ENCODE results near the gene MRPL16. TPM values are rescaled to one million over a fixed set of nuclear protein-coding genes. Genes with fewer than 3 reads are reported as not detected.

The MRPL16 gene
- total and polyA plus RNA-seq, 4 donors, result 24.9 to 54.9 (median 39.6) TPM

DNA sequence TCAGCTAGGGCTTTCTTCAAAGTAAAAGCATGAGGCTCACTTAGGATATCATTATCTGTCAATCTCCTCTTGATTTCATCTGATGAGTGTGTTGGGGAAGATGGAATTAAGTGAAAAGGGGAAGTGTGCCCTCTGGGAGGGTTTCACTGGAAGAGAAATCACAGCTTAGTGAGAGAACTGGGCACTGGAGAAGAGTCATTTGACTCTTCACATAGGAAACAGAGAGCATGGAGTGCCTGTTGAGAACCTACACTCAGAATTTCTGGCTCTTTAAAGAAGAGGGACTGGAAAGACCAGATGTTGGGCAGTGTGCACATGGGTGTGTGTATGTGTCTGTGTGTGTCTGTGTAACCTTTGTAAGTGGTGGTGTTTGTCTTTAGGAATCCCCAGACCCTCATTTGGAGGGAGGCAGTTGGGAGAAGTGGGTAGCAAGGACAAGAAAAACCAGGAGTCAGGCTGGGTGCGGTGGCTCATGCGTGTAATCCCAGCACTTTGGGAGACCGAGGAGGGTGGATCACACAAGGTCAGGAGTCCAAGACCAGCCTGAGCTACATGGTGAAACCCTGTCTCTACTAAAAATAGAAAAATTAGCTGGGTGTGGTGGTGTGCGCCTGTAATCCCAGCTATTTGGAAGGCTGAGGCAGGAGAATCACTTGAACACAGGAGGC lies 45.4 kb downstream of the MRPL16 start:
- no peaks in the 10 kb centered on the region for H3K27me3 ChIP-seq (ENCODE audit: control insufficient read depth in 4 of 4, insufficient read depth in 4 of 4, low read length in 3 of 4)
- H3K9ac ChIP-seq (ENCODE audit: low read depth in 1 of 2, low read length in 2 of 2), result no peak overlapping the region
- H3K4me1 ChIP-seq (ENCODE audit: control insufficient read depth in 4 of 4, insufficient read depth in 4 of 4, low read length in 3 of 4), result peaks cover 0 to 2% (median 0%) of the 10 kb centered on the region in 4 donors
- DNase-seq (ENCODE audit: low spot score), result no peak
- no peak overlapping the region for H3K4me3 ChIP-seq (ENCODE audit: low read depth in 1 of 3, low read length in 3 of 3)
- peaks cover 0 to 3% (median 0%) of the 10 kb centered on the region in 4 donors for H3K36me3 ChIP-seq (ENCODE audit: control insufficient read depth in 4 of 4, insufficient read depth in 3 of 4, low read depth in 1 of 4, low read length in 3 of 4)
- H3K27ac ChIP-seq (ENCODE audit: low read depth in 1 of 2, low read length in 2 of 2), result no peak overlapping the region
- WGBS, result 88% methylated on average over 4 of the region's 4 CpGs
- no peak for TF ChIP-seq YY1 (IDR thresholded peaks at IDR 0.05)
- no peak for TF ChIP-seq TAF1 (conservative IDR thresholded peaks at IDR 0.05)
- no peak for TF ChIP-seq HNF4A (conservative IDR thresholded peaks at IDR 0.05)
- H3K9me3 ChIP-seq (ENCODE audit: control insufficient read depth in 4 of 4, low read length in 3 of 4), result no peaks in the 10 kb centered on the region

DNA sequence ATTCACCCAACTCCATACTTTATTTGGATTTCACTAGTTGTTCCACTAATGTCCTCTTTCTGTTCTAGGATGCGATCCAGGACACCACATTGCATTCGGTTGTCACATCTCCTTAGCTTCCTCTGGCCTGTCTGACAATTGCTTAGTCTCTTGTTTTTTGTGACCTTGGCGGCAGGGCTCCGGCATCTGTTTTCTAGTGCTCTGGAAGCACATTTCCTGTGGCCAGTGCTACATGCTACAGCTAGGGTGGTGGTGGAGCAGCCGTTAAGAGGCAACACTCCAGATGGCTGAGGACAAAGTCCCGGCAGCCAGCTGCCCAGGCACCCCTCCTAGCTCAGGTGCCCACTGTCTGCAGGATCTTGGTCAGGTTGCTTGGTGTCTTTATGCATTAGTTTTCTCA lies 48.6 kb downstream of the MRPL16 start:
- Histone ChIP-seq H3K4me1 (ENCODE audit: control insufficient read depth in 4 of 4, insufficient read depth in 4 of 4, low read length in 3 of 4) (peaks cover 0 to 3% (median 0%) of the 10 kb centered on the region in 4 donors), H3K9me3 (ENCODE audit: control insufficient read depth in 4 of 4, low read length in 3 of 4) (no peaks in the 10 kb centered on the region), H3K4me3 (ENCODE audit: low read depth in 1 of 3, low read length in 3 of 3) (no peak overlapping the region), H3K27me3 (ENCODE audit: control insufficient read depth in 4 of 4, insufficient read depth in 4 of 4, low read length in 3 of 4) (no peaks in the 10 kb centered on the region), H3K9ac (ENCODE audit: low read depth in 1 of 2, low read length in 2 of 2) (no peak overlapping the region), H3K27ac (ENCODE audit: low read depth in 1 of 2, low read length in 2 of 2) (no peak overlapping the region), H3K36me3 (ENCODE audit: control insufficient read depth in 4 of 4, insufficient read depth in 3 of 4, low read depth in 1 of 4, low read length in 3 of 4) (peaks cover 0 to 3% (median 0%) of the 10 kb centered on the region in 4 donors)
- DNase-seq (ENCODE audit: low spot score), result no peak
- 75% methylated on average over 6 of the region's 6 CpGs for WGBS
- TF ChIP-seq, protein P1, sequence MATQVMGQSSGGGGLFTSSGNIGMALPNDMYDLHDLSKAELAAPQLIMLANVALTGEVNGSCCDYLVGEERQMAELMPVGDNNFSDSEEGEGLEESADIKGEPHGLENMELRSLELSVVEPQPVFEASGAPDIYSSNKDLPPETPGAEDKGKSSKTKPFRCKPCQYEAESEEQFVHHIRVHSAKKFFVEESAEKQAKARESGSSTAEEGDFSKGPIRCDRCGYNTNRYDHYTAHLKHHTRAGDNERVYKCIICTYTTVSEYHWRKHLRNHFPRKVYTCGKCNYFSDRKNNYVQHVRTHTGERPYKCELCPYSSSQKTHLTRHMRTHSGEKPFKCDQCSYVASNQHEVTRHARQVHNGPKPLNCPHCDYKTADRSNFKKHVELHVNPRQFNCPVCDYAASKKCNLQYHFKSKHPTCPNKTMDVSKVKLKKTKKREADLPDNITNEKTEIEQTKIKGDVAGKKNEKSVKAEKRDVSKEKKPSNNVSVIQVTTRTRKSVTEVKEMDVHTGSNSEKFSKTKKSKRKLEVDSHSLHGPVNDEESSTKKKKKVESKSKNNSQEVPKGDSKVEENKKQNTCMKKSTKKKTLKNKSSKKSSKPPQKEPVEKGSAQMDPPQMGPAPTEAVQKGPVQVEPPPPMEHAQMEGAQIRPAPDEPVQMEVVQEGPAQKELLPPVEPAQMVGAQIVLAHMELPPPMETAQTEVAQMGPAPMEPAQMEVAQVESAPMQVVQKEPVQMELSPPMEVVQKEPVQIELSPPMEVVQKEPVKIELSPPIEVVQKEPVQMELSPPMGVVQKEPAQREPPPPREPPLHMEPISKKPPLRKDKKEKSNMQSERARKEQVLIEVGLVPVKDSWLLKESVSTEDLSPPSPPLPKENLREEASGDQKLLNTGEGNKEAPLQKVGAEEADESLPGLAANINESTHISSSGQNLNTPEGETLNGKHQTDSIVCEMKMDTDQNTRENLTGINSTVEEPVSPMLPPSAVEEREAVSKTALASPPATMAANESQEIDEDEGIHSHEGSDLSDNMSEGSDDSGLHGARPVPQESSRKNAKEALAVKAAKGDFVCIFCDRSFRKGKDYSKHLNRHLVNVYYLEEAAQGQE (IDR thresholded peaks at IDR 0.05), result no peak
- TF ChIP-seq JUND (IDR thresholded peaks at IDR 0.05) (no peak), GABPA (IDR thresholded peaks at IDR 0.05 in 1 of 2, conservative IDR thresholded peaks at IDR 0.05 in 1 of 2) (no peak), SP1 (IDR thresholded peaks at IDR 0.05) (no peak), RAD21 (IDR thresholded peaks at IDR 0.05) (no peak), RXRA (IDR thresholded peaks at IDR 0.05) (no peak), FOXA1 (IDR thresholded peaks at IDR 0.05) (no peak), FOXA2 (IDR thresholded peaks at IDR 0.05) (no peak), HNF4G (IDR thresholded peaks at IDR 0.05) (no peak), NR2F2 (IDR thresholded peaks at IDR 0.05) (no peak), HNF4A (conservative IDR thresholded peaks at IDR 0.05) (no peak), EGR1 (IDR thresholded peaks at IDR 0.05; ENCODE audit: low read depth in 2 of 2) (no peak), TAF1 (conservative IDR thresholded peaks at IDR 0.05) (no peak), YY1 (IDR thresholded peaks at IDR 0.05) (no peak)
- TF ChIP-seq, protein P2, sequence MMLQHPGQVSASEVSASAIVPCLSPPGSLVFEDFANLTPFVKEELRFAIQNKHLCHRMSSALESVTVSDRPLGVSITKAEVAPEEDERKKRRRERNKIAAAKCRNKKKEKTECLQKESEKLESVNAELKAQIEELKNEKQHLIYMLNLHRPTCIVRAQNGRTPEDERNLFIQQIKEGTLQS (IDR thresholded peaks at IDR 0.05), result no peak
- TF ChIP-seq, protein P3, sequence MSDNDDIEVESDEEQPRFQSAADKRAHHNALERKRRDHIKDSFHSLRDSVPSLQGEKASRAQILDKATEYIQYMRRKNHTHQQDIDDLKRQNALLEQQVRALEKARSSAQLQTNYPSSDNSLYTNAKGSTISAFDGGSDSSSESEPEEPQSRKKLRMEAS (IDR thresholded peaks at IDR 0.05), result no peak
- TF ChIP-seq, protein P4, sequence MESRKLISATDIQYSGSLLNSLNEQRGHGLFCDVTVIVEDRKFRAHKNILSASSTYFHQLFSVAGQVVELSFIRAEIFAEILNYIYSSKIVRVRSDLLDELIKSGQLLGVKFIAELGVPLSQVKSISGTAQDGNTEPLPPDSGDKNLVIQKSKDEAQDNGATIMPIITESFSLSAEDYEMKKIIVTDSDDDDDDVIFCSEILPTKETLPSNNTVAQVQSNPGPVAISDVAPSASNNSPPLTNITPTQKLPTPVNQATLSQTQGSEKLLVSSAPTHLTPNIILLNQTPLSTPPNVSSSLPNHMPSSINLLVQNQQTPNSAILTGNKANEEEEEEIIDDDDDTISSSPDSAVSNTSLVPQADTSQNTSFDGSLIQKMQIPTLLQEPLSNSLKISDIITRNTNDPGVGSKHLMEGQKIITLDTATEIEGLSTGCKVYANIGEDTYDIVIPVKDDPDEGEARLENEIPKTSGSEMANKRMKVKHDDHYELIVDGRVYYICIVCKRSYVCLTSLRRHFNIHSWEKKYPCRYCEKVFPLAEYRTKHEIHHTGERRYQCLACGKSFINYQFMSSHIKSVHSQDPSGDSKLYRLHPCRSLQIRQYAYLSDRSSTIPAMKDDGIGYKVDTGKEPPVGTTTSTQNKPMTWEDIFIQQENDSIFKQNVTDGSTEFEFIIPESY (IDR thresholded peaks at IDR 0.05), result no peak
- TF ChIP-seq, protein P5, sequence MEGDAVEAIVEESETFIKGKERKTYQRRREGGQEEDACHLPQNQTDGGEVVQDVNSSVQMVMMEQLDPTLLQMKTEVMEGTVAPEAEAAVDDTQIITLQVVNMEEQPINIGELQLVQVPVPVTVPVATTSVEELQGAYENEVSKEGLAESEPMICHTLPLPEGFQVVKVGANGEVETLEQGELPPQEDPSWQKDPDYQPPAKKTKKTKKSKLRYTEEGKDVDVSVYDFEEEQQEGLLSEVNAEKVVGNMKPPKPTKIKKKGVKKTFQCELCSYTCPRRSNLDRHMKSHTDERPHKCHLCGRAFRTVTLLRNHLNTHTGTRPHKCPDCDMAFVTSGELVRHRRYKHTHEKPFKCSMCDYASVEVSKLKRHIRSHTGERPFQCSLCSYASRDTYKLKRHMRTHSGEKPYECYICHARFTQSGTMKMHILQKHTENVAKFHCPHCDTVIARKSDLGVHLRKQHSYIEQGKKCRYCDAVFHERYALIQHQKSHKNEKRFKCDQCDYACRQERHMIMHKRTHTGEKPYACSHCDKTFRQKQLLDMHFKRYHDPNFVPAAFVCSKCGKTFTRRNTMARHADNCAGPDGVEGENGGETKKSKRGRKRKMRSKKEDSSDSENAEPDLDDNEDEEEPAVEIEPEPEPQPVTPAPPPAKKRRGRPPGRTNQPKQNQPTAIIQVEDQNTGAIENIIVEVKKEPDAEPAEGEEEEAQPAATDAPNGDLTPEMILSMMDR (IDR thresholded peaks at IDR 0.05; ENCODE audit: low read depth, low read length, missing input control), result no peak

Measured in liver (tissue), 9 donors.